ENCODE measurements around the gene MYOF.

MYOF gene

DNA sequence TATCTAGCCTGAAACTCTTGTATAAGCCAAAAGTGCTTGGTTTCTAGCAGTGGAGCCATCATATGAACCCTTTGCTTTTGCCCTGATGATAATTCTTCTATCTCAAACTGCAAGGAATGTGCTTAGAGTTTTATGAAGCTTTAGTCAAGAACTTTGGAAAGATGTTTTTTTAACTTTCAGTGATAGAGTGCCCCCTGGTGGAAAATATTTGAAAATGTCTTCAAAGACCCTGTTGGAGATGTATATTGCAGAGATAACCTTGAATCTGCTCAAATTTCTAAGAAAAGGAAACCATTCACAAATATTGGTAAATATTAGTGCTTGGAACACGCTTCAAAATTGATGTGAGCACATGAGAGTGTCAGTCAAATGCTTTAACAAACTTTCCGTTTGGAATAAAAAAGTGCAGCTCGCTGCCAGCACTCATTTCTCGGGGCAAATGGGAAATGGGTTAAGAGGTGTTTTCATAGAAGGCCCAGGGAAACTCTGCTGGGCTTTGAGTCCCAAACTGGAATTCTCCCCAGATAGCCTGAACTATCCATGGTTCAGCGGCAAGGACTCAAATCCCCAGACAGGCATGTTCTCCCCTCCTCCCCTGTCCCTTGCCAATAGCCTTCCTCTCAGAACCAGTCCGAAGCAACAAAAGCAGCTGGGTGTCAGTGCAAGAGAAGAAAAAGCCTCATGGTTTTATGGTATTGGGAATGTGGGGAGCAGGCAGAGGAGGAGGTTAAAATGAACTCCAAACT is 129.3 kb downstream of the MYOF start:
- no peak overlapping the region for H3K27ac Mint-ChIP-seq
- no peaks in the 10 kb centered on the region for H3K9me3 Mint-ChIP-seq
- H3K4me1 Mint-ChIP-seq (ENCODE audit: low read depth): peaks cover 7% of the 10 kb centered on the region
- no peak overlapping the region for H3K4me3 Mint-ChIP-seq
- peaks cover 15% of the 10 kb centered on the region for H3K27me3 Mint-ChIP-seq
- H3K36me3 Mint-ChIP-seq (ENCODE audit: low read depth): peaks cover 54% of the 10 kb centered on the region

DNA sequence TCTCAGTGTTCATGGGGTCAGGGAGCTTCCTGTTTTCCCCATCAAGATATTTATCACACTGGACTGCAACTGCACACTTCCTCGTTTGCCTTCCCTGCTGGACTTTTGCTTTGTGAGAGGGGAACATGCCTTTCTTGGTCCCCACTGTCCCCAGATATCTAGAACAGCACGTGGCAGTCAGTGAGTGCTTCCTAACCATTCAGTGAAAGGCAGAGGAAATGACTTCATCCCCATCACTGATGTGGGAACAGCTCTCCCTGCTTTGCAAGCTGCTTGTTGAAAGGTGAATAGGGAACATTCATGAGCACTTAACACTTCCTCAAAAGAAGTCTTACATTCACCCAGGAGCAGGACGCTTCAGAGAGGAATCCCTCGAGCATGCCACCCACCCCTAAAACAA is 135.4 kb downstream of the MYOF start:
- H3K36me3 Mint-ChIP-seq (ENCODE audit: low read depth): peaks cover 33% of the 10 kb centered on the region
- H3K27me3 Mint-ChIP-seq: no peaks in the 10 kb centered on the region
- peaks cover 7% of the 10 kb centered on the region for H3K4me1 Mint-ChIP-seq (ENCODE audit: low read depth)
- H3K4me3 Mint-ChIP-seq: no peak overlapping the region
- H3K27ac Mint-ChIP-seq: peak overlapping the region; percentile 33
- H3K9me3 Mint-ChIP-seq: no peaks in the 10 kb centered on the region

DNA sequence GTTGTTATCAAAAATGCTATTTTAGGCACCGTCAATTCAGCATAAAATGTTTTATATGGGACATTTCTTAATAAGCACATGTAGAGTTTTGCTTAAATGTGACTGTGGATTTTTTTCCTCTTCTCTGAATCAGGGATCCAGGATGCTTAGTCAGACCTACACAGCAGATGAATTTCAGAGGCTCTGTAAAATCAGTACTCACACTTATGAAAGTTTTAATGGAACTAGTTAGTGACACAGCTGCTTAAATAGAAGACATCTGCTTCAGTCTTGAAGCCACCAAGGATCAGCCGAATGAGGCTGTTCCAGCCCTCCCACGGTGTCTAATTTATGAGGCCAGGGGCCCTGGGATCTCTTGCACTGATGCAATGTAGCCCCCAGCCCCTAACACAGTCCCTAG is 136.0 kb downstream of the MYOF start:
- no peaks in the 10 kb centered on the region for H3K9me3 Mint-ChIP-seq
- H3K4me1 Mint-ChIP-seq (ENCODE audit: low read depth): peaks cover 7% of the 10 kb centered on the region
- peaks cover 28% of the 10 kb centered on the region for H3K36me3 Mint-ChIP-seq (ENCODE audit: low read depth)
- H3K27me3 Mint-ChIP-seq: no peaks in the 10 kb centered on the region
- H3K27ac Mint-ChIP-seq: no peak overlapping the region
- H3K4me3 Mint-ChIP-seq: no peak overlapping the region

DNA sequence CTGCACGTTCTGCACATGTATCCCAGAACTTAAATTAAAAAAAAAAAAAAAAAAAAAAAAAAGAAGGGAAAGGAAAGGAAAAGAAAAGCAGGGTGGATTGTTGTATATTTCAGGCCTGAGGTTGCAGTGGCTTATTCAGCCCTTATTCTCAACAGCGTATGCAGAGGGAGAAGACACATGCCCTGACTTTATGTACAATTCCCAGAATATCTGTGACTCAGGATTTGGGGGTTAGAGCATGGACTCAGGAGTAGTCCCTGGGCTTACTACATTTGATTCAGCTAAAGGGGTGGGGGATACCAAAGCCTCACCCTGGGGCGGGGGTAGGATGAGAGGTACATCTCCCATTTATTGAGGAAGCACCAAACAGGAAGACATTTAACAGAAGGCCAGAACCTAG is 137.4 kb downstream of the MYOF start:
- no peak overlapping the region for H3K4me3 Mint-ChIP-seq

DNA sequence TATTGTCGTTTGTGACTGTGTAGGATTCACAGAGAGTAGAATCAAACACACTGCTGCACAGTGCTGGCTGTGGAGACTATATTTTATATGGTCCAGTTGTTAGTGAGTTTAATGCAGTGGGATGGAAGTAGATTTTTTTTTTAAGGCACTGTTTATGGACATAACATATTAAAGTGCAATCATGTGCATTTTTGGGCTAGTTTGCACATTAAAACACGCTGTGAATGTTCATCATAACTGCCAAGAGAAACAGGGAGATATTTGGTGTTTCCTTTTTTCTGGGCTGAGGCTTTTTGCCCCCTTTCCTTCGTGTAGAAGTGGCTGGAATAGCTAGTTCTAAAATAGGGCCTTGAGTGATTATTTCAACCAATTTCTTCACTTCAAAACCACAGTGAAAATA is 139.2 kb downstream of the MYOF start:
- Mint-ChIP-seq H3K9me3 (no peaks in the 10 kb centered on the region), H3K27ac (no peak overlapping the region), H3K4me1 (ENCODE audit: low read depth) (peaks cover 7% of the 10 kb centered on the region), H3K4me3 (no peak overlapping the region), H3K36me3 (ENCODE audit: low read depth) (peaks cover 18% of the 10 kb centered on the region), H3K27me3 (no peaks in the 10 kb centered on the region)

More for the DNA sequence above, 137.4 kb downstream of the MYOF start:
- Mint-ChIP-seq H3K36me3 (ENCODE audit: low read depth) (peaks cover 20% of the 10 kb centered on the region), H3K27me3 (no peaks in the 10 kb centered on the region), H3K27ac (no peak overlapping the region), H3K4me1 (ENCODE audit: low read depth) (peaks cover 7% of the 10 kb centered on the region), H3K9me3 (no peaks in the 10 kb centered on the region)

DNA sequence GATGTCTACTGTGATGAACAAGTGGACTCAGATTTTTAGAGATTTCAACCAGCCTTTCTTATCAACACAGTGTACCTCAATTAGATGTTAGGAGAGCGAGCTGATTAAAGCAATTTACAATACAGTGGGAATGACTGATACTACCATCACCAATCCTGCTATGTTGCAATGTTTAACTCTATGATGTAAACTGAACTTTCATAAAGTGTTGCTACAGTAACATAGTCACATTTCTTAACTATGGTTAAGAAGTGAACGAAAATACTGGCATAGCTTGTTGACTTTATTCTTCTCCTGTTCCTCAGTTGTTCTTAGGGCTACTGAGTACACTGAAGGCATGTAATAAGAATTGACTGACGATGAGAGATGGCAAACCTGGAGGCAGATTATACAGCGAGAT is 139.8 kb downstream of the MYOF start:
- H3K36me3 Mint-ChIP-seq (ENCODE audit: low read depth): peaks cover 14% of the 10 kb centered on the region

DNA sequence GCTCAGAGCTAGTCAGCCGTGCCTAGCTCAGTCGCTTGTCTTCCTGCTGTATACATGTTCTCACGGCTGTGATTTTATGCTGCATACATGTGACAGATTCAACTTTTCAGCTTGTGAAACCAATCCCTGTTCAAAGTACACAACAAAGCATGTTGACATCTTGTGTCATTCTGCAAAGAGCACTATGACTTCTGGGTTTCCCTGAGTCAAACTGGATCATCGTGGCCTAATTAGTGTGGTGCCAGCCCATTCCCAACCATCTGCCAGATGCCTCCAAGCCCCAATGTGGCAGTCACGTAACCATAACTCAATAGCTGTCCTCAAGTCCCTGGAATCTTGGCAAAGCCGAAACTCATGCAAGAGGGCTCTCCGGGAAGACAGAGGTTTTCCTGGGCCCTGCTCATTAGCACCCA is 144.8 kb downstream of the MYOF start:
- Mint-ChIP-seq H3K4me1 (ENCODE audit: low read depth) (no peaks in the 10 kb centered on the region), H3K9me3 (no peaks in the 10 kb centered on the region), H3K36me3 (ENCODE audit: low read depth) (peaks cover 4% of the 10 kb centered on the region), H3K27me3 (no peaks in the 10 kb centered on the region), H3K4me3 (no peak overlapping the region), H3K27ac (no peak overlapping the region)

More for the DNA sequence above, 139.8 kb downstream of the MYOF start:
- Mint-ChIP-seq H3K9me3 (no peaks in the 10 kb centered on the region), H3K27ac (no peak overlapping the region), H3K4me1 (ENCODE audit: low read depth) (peaks cover 7% of the 10 kb centered on the region), H3K27me3 (no peaks in the 10 kb centered on the region), H3K4me3 (no peak overlapping the region)

DNA sequence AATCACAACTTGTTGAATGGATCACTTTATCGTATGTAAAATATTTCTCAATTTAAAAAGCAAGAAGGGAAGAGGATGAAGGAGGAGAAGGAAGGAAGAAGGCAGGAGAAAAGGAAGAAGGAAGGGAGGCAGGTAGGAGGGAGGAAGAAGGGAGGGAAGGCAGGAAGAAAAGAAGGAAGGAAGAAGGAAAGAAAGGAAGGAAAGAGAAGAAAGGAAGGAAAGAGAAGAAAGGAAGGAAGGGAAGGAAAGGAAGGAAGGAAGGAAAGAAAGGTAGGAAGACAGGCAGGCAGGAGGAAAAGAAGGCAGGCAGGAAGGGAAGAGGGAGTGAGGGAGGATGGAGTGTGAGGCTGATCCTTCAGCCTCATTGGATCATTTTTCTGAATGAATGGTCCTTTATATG is 145.5 kb downstream of the MYOF start:
- H3K9me3 Mint-ChIP-seq: no peaks in the 10 kb centered on the region
- no peaks in the 10 kb centered on the region for H3K4me1 Mint-ChIP-seq (ENCODE audit: low read depth)
- no peak overlapping the region for H3K27ac Mint-ChIP-seq
- peaks cover 4% of the 10 kb centered on the region for H3K36me3 Mint-ChIP-seq (ENCODE audit: low read depth)
- H3K27me3 Mint-ChIP-seq: no peaks in the 10 kb centered on the region
- H3K4me3 Mint-ChIP-seq: no peak overlapping the region

DNA sequence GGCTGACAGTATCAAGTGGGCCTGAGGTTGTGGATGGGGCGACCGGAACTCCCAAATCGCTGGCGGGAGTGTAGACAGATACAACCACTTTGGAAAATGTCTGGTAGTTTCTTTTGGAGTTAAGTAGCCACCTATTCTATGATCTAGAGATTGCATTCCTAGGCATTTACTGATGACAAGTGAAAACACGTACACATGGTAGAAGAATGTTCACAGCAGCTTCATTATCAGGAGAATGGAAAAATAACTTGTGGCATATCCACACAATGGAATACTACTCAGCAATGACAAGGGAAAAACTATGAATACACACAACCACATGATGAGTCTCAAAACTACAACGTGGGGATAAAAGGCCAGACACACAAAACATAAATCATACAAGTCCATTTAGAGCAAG is 146.0 kb downstream of the MYOF start:
- Mint-ChIP-seq H3K27ac (no peak overlapping the region), H3K4me1 (ENCODE audit: low read depth) (no peaks in the 10 kb centered on the region)

DNA sequence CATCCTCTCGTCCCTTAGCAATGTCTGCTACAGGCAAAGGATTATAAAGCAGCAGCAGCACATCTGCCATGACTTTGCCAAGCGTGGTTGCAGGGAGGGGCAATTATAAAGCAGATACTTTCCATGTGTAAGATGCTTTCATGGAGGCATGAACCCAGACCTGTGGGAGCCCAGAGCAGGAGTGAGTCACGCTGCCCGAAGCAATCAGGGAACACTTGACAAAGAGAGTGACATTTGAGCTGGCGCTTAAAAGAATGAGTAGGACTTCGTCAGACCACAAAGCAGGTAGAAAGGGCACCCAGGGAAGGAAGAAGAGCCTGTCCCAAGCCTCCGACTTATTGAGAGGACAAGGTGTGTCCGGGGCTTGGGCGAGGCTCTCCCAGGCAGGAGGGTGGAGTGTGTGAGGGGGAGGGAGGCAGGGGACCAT is 147.2 kb downstream of the MYOF start:
- Mint-ChIP-seq H3K36me3 (ENCODE audit: low read depth) (peaks cover 4% of the 10 kb centered on the region), H3K4me3 (no peak overlapping the region), H3K27ac (no peak overlapping the region), H3K4me1 (ENCODE audit: low read depth) (no peaks in the 10 kb centered on the region), H3K9me3 (no peaks in the 10 kb centered on the region), H3K27me3 (no peaks in the 10 kb centered on the region)

More for the DNA sequence above, 146.0 kb downstream of the MYOF start:
- Mint-ChIP-seq H3K9me3 (no peaks in the 10 kb centered on the region), H3K27me3 (no peaks in the 10 kb centered on the region), H3K36me3 (ENCODE audit: low read depth) (peaks cover 4% of the 10 kb centered on the region), H3K4me3 (no peak overlapping the region)

DNA sequence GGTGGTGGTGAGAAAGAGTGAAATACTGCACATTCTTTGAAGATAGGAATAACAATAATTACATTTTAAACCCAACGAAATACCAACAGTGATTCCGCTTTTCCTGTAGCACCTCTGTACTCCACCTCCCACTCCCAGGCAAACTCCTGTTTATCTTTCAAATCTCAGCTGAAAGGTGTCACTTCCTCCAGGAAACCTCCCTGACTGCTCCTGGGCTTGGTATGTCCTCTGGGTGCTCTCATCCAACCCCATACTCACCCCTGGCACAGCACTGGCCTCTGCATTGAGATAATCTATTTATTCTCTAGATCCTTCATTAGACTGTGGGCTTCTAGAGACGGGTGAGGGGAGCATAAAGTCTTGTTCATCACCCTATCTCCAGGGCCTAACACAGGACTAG is 148.0 kb downstream of the MYOF start:
- Mint-ChIP-seq H3K36me3 (ENCODE audit: low read depth) (peaks cover 4% of the 10 kb centered on the region), H3K27me3 (no peaks in the 10 kb centered on the region), H3K4me3 (no peak overlapping the region), H3K4me1 (ENCODE audit: low read depth) (no peaks in the 10 kb centered on the region), H3K27ac (no peak overlapping the region), H3K9me3 (no peaks in the 10 kb centered on the region)

DNA sequence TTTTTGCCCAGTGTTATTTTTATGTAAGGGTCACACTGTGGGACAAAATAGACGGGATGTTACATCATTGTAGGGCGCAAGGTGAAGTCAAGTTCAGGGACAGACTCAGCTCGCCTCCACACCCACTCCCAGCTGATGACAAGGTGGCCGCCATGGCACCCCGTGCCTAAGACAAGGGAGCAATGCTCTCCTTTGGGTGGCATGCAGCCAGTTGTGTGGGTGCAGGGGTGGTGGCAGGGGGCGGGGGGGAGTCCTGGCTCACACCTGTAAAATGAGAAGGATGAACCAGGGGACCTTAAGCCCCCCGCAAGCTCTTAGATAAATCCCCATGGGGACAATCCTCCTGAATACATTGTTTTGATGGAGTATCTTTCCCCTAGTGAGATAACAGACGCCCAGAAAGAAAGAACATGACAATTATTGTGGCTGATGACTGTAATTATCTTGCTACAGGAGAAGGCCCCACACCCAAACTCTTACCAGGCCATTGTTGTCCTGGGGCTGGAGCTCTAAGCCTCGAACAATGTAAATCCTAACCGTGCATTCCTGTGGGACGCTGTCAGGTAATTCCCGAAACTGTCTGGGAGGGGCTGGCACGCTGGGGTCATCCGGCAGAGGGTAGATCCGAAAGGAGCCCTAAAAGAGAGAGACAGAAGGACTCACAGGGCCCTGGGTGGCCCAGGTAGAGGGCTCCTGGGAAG is 148.7 kb downstream of the MYOF start:
- Mint-ChIP-seq H3K9me3 (no peaks in the 10 kb centered on the region), H3K27me3 (no peaks in the 10 kb centered on the region), H3K4me3 (no peak overlapping the region)

DNA sequence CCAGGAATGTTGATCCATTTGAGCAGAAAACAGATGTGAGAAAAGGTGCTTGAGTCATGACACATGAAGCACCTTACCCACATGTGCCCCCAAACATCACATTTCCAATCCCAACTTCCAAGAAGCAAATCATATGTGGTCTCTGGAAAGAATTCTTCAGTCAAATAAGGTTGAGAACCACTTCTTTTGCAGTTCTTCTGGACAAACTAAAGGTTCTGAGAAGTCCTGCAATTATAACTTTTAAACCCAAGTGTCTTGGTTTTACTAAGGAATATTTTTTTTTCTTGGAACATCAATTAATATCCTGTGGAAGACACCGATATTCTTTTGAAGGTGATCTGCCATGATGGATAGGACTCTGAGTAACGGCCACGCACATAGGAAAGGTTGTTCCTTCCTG is 151.3 kb downstream of the MYOF start:
- Mint-ChIP-seq H3K9me3 (no peaks in the 10 kb centered on the region), H3K4me3 (no peak overlapping the region), H3K27me3 (no peaks in the 10 kb centered on the region), H3K36me3 (ENCODE audit: low read depth) (peaks cover 9% of the 10 kb centered on the region), H3K4me1 (ENCODE audit: low read depth) (no peaks in the 10 kb centered on the region), H3K27ac (no peak overlapping the region)

More for the DNA sequence above, 148.7 kb downstream of the MYOF start:
- peaks cover 9% of the 10 kb centered on the region for H3K36me3 Mint-ChIP-seq (ENCODE audit: low read depth)
- H3K27ac Mint-ChIP-seq: no peak overlapping the region
- H3K4me1 Mint-ChIP-seq (ENCODE audit: low read depth): no peaks in the 10 kb centered on the region

DNA sequence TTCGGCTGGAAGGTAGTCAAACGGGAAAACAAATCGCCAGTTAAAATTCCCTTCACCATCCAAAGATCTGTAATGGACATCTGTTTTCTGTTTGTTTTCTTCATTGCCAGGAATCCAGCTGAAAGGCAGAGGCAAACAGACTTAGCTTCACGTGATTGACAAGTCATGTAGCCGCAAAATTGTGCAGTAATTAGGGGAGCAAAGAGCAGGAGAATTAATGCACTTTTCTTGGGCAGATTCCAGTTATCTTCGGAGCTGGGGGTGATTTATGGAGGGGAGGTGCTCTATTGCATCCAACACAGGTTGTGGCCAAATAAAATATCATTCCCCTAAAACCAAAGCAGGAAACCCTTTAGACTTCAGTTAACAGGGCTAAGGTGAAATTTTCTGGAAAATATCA is 162.2 kb downstream of the MYOF start:
- Mint-ChIP-seq H3K4me3 (no peak overlapping the region), H3K36me3 (ENCODE audit: low read depth) (peaks cover 5% of the 10 kb centered on the region)

DNA sequence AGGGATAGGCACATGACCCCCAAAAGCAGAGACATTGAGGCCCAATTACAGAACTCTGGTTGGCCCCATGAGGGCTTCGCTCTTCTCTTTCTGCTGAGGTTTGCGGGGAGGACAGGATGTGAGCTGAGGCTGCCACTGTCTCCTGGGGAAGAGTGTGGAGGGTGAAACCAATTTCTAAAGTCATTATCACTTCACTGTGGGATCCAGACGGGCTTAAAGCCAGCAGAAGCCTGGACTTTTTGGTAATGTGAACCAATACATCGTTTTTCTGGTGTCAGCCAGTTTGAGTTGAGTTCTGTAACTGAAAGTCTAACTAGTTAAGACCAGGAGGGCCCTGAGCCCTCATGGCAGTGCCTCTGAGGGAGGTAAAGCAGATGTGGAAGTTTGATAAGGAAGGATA is 163.0 kb downstream of the MYOF start:
- Mint-ChIP-seq H3K4me1 (ENCODE audit: low read depth) (no peaks in the 10 kb centered on the region), H3K27me3 (no peaks in the 10 kb centered on the region), H3K9me3 (no peaks in the 10 kb centered on the region), H3K4me3 (no peak overlapping the region), H3K36me3 (ENCODE audit: low read depth) (peaks cover 5% of the 10 kb centered on the region), H3K27ac (no peak overlapping the region)

More for the DNA sequence above, 162.2 kb downstream of the MYOF start:
- no peaks in the 10 kb centered on the region for H3K27me3 Mint-ChIP-seq
- H3K9me3 Mint-ChIP-seq: no peaks in the 10 kb centered on the region
- H3K27ac Mint-ChIP-seq: no peak overlapping the region
- H3K4me1 Mint-ChIP-seq (ENCODE audit: low read depth): no peaks in the 10 kb centered on the region

Measured in stimulated activated naive CD8-positive, alpha-beta T cell treated with anti-CD3 and anti-CD28 coated beads, Interleukin-15, Interleukin-2, amounts not matched to agents 100 ng/mL and 50 ng/mL, for 24 hours (primary cell).